SK-N-DZ (cell line): Measurements from ENCODE around the gene DYNLRB1.

Experiments
- DNase-seq: peaks from one replicate; pipeline ENCODE4 v3.0.0-alpha.2; 2015; ENCODE audit warnings: low spot score

Gene DYNLRB1

DNA sequence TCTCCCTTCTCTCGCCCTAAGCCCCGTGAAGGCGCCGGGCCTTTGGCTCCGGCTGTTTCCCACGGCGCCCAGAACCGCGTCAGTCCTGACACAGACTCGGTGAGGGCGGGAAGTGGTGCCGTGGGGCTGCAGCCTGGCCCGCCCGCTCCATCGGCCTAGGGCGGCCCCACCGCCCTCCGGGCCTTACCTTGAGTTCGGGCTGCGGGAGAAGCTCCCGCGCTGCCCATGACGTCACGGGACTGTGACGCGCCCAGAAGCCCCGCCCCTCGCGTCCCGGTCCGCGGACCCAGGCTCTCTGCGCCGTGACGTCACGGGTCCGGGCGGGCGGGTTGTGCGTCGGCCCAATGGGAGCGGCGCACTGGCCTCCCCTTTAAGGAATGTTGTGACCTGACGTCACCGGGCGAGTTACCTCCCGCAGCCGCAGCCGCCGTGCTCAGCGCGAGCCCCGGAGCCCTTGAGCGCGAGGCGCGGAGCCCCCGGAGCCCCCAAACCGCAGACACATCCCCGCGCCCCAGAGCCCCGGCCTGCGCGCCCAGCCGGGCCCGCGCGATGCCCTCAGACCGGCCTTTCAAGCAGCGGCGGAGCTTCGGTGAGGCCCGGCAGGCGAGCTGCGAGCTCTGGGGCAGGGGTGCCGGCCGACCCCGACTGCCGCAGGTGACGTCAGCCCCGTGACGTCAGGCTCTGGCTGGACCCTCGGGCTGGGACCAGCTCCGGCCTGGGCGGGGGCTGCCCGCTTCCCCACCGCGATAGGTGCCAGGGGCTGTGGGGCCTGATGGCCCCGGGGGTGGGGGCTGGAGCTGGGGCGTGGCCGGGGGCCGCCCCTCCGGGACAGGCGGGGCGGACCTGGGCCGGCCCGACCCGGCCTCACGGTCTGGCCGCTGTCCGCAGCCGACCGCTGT lies 42.3 kb downstream of the DYNLRB1 start, which contains the start of gene MAP1LC3A:
Gene MAP1LC3A (plus strand): TSS at position 399 of the 899 bp plus-strand sequence. CDS start 151 bp downstream, at position 550.
- DNase-seq: no peak

DNA sequence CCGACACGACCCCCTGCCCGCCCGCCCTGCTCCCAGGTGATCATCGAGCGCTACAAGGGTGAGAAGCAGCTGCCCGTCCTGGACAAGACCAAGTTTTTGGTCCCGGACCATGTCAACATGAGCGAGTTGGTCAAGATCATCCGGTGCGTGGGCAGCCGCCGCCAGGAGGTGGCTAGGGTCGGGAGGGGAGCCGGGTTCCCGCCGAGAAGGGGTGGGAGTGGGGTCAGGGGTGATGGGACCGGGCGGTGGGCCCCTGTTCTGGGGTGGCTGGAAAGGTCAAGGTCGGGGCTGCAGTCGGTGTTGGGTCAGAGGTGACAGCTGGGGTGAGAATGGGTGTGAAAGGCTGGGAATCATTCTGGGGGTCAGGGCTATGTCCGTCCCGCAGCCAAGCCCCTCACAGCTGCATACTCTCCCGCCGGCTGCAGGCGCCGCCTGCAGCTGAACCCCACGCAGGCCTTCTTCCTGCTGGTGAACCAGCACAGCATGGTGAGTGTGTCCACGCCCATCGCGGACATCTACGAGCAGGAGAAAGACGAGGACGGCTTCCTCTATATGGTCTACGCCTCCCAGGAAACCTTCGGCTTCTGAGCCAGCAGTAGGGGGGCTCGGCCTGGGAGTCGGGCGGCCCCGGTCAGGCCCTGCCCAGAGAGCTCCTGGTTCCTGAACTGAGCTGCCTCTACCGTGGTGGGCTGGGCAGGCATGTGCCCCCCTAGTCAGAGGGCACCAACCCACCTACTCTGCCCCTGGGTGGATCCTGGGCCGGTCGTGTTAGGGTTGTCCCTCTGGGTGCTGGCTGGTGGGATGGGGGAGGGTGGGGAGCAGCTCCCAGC lies 43.3 kb downstream of the DYNLRB1 start:
- no peak for DNase-seq

DNA sequence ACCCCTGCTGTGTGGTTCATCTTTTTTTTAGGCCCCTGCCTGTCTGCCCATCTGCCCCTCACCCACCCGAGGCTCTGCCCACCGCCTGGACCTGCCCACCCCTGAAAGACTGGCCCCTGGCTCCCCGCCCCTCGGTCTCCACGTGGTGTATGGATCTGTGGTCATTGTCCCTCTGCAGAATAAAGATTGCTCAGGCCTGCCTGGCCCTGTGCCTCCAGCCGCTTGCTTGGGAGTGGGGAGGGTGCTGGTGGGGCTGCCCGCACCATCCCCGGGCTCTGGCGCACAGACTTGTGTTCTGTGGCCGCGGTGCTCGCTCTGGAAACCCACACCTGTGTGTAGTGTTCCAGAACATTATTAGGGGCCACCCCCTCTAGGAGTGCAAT lies 43.9 kb downstream of the DYNLRB1 start:
- DNase-seq: no peak

DNA sequence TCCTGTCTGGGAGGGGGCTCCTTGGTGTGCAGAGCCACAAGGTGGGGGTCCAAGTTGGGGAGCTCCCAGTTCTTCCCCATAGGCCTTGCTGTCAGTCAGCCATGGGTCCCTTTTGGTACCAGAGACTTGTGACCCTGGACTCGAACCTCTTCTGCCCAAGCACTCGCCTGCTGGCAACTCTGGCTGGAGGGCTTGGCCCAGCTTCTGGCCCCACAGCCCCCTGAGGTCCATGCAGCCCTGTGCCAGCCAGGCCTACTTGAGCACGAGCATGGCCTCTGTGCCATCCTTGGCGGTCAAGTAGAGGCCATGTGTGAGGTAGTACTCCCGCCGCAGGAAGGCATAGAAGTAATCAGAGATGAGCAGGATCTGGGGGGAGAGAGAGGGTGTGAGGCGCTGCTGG lies 44.4 kb downstream of the DYNLRB1 start:
- no peak for DNase-seq

DNA sequence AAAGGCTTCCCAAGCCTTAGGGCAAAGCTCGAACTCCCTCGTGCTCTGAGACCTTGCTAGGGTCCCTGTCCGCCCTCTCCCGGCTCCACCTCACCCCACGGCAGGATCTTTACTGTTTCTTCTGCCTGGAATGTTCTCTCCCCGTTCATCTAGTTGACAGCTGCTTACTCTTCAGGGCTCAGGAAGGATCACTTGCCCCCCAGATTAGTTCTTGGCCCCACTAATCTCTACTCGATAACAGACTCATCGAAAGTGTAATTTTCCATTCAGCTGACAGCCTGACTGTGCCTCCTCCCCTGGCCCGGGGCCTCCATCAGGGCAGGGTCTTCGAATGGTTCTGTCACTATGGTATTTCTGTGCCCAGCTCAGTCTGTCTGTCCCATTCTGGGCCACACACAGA lies 45.4 kb downstream of the DYNLRB1 start:
- DNase-seq: no peak

DNA sequence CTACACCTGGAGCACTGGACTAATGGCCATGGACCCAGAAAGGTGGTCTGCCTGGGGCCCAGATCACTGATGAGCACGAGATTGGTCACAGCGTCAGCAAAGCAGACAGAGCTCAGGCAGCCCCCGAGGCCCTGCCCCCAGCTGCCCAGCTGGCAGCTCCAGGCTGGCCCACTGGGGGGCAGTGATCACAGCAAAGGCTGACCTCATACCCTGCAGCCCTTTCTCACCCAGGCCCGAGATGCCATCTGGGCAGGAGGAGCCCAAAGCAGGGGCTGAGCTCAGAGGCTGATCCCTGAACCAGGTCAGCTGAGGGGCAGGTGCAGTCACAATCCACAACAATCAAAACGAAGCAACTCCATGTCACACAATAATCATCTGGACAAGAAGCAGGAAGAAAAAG lies 46.4 kb downstream of the DYNLRB1 start:
- DNase-seq: peak; percentile 37

DNA sequence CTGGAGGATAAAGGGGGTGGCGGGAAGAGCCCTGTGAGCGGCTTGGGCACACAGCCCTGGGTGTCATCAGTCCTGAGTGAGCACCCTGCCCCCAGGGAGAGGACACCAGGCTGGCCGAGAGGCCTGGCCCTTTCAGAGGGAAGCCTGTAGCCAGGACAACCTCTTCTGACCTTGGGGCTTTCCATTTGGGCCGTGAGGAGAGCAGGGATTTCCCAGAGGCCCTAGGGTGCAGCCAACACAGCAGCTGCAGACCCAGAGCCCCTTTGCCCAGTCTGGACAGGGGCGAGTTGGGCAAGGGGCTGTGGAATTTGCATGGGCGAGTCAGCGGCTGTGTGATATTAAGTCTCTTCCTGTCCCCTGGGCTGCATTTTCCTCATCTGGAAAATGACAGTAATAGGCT lies 48.6 kb downstream of the DYNLRB1 start:
- no peak for DNase-seq

DNA sequence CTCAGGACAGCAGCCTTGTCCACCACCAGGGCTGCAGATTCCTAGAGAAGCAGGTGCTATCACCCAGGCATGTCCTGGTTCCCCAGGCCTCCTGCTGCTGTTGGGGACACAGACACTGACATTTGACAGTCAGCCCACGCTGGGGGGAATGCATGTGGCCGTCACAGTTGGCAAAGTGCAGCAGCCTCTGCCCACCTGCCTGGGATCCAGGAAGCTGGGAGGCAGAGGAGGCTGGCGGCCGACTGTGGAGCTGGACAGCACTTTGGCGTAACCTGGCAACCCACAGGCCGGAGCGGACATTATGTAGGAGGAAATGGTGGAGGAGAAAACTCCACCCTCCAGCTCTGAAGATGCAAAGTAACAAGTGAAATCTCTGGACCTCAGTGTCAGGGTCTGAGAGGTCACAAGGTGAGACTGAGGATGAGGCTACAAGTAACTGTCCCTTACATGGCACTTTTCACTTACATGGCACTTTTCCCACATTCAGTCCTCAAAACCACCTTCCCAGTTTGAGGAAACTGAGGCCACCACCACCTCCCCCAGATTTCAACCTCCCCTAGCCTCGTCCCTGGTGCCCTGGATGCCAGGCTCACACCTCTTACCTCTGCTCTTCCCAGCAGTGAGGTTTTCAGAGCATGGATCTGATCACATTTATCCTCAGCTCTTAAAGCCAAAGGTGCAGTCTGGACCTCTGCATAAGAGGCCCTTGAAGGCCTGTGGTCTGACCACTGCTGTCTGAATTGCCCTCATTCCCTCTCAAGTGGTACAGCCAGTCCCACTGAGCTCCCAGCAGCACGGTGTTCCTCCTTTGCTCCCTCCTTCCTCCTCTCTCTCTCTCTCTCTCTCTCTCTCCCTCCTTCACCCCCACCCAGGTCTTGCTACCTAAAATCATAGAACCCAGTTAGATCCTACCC lies 51.0 kb downstream of the DYNLRB1 start:
- DNase-seq: no peak

DNA sequence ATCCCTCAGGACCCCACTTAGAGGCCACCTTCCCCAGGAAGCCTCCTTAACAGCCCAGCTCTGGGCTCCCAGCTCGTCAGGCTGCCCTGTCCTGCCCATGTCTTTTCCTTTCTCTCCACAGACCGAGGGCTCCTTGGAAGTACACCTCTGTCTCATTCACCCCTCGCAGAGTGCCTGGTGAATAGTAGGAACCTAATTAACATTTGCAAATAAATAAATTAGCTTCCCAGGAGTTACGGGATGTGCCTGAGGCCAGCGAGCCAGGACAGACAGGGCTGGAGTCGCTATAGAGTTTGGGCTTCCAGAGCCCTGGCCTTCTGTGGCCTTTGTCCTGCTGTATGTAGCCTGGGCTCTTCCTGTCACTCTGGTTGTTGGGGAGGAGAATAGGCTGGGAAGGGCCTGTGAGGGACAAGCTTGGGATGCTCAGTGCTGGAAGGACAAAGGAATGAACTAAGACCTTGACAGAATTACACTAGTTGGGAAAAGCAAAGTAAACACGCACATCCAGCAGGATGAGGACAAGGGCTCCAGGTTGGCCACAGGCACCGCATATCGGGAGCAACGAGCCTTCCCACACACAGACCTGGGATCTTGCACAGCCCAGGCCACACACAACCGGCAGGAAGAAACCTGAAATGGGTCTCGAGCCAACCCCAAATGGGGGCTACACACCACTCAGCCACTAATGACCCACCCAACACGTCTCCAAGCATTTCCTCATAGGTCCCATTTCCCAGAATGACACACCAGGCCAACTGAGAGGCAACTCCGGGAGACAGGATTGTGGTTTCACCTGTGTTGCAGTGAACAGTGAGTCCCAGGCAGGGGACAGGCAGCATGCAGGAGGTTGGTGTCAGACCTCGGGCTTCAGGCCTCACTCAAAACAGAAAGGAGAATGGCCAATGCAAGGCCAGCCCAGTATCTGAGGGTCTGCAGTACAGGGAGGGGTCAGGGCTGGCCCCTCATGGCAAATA lies 52.0 kb downstream of the DYNLRB1 start:
- no peak for DNase-seq

DNA sequence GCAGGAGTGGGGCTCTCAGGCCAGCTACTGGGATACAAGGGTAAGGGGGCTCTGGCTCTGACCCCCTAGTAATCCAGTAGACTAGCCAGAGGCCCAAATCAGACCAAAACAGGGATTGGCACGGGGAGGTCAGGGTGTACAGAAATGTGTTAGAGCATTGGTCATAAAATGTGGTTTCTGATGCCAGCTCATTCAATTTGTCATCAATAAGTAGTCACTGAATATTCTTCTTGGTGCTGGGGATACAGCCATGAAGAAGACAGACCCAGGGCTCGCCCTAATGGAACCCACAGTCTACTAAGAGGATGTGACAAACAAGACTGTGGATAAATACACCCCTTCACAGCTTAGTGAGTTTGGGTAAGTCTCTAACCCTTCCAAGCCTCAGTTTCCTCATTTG lies 53.4 kb downstream of the DYNLRB1 start:
- no peak for DNase-seq

DNA sequence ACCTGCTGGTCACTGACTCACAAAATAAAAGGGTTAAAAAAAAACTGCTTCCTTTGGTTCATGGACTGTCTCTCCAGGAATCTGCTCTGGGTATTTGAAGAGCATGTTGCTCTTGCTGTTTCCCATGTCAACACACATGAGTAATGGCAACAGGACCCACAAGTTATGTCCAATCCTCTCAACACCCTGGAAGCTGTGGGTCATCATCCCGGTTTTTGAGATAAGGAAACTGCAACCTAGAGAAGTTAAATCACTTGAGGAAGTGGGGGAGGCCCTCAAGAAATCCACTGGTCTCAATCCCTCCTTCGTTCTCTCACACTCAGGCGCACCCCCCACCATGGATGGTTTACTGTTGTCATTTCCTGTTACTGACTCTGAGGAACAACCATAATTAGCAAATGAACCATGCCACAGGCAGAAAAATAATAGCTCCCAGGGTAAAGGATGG lies 54.7 kb downstream of the DYNLRB1 start:
- DNase-seq: no peak

DNA sequence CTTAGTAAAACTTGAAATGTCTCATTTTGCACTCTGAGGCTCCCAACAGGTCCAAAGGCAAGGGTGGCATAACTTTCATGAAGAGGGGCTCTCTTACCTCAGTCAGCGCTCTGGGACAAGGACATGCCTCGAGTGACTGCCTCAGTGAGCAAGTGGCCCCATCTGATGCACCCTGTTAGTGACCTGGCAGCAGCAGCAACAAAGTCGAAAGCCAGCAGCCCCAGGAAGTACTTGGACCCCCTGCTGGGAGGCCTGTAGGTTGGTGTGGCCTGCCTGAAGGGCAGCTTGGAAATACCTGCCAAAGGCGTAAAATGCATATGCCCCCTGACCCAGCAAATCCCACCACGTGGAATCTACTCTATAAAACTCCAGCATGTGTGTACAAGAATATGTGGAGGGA lies 55.5 kb downstream of the DYNLRB1 start:
- no peak for DNase-seq

DNA sequence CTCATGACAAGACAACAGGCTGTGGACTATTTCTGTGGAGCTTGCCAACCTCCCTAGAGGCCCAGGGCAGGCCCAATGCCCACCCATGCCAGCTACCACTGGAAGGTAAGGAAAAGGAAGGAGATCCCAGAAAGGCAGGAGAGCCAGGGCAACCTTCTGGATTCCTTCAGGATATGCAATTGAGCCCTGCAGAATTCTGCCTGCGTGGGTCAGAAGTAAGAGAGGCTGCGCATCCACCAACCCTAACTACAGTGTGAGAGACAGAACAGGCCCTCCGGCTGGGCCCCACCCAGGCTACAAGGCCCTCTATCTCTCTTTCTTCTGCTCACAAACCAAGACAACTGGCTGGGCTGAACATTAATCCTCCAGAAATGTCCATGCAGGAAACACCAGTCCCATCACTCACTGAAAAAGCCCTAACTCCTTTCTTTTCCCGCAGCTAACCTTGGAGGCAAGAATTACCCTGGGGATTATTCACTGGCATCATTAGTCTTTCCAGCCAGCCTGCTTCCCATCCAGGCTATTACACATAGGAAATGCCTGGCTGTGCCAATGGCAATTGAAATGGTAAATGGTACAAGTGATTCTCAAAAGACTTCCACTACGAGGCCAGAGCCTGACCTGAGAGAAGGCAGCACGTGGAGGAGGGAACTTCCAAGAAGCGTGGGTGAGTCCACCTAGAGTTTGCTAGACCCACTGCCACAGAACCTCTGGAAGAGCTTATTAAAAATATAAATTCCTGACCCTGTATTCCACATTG lies 57.5 kb downstream of the DYNLRB1 start:
- no peak for DNase-seq

DNA sequence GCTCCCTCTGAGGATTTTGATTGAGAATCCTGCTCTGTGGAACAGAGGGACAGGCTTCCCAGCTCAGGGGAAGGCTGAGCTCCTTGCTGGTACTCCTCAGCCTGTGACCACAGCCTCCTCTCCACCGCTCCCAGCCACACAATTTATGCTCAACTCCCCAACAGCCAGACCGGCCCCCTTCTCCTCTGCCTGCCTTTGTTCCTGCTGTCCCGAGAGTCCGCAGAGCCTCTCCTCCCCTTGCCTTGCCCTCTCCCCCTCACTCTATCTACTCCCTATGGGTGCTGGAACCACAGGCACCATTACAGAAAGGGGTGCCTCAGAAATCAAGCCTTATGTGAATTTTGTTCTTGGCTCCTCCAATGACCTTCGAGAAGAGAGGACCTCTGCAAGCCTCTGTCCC lies 58.2 kb downstream of the DYNLRB1 start:
- no peak for DNase-seq

DNA sequence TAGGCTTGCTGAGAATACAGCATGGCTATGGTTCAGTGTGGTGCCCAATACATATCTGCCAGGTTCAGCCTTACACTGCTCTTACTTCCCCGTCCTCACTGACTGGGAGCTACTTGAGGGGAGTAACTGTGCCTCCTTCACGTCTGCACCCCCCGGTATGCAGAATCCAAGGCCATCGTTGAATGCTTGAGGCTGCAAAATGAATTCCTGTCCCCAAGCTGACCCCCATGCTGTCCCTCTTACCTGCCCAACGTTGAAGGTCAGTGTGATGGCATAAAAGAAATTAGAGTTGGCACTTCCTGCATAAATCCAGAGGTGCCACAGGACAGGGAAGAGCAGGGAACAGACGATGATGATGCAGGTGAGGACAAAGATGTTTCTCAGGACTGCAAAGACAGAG lies 58.6 kb downstream of the DYNLRB1 start:
- no peak for DNase-seq

DNA sequence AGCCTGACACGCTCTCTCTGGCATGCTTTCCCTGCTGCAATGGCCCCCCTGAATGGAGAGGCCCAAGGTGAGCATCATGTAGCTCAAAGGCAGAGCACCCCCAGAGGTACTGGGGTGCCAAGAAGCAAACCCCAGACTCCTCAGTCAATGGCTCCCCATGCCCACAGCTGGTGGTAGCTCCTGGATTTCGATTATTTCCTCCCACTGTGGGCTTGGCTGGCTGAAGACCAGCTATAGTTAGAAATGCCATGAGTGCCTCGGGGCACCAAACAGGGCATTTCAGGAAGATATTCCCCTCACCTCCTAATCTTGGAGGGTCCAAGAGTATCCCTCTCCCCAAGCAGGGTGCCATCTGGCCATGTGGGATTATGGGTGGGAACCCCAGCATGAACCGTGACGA lies 59.0 kb downstream of the DYNLRB1 start:
- DNase-seq: no peak

DNA sequence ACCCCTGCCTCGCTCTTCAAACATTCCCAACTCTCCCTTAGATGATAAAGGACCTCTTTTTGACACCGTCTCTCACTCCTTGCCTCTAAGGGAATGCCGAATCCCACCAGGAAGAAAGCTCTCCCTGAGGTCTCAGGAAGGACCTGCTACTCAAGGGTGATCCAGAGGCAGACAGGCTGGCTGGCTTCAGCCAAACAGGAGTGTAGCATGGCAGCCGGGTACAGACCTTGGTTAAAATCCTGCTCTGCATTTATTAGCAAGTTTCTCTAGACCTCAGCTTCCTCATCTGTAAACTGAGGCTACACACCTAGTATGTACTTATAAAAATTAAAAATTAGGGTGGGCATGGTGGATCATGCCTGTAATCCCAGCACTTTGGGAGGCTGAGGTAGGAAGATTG lies 59.5 kb downstream of the DYNLRB1 start:
- DNase-seq: no peak

DNA sequence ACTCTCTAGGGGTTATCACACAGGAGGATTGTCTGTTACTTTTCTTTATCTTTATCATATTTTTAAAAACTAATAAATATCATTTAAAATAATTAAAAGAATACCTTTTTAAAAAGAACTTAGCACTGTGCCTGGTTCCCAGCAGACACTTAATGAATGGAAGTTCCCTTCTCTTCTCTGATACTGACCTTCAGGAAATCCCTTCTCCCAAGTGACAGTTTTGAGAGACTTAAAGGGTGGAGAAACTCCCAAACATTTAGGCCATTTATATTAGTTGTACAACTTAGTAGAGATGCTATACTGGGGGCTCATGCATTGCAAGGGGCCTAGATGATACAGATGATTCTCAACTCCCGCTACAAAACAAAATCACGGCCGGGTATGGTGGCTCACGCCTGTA lies 60.8 kb downstream of the DYNLRB1 start:
- no peak for DNase-seq

DNA sequence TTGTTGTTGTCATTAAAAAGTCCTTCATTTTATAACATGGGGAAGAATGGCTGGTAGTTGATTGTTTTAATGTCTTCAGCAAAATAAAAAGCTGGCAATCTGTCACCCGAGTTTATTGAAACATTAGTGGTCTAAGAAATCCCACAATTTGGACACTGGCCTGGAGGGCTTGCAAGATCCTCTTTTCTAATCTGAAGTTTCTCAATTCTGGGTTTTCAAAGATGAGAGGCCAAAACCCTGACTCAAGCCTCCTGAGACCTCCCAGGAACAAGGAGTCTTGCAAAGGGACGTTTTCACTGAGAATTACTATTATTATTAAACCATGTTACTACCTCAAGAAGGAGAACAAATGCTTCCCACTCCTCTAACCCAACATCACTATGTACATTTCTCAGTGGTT lies 61.8 kb downstream of the DYNLRB1 start:
- no peak for DNase-seq

DNA sequence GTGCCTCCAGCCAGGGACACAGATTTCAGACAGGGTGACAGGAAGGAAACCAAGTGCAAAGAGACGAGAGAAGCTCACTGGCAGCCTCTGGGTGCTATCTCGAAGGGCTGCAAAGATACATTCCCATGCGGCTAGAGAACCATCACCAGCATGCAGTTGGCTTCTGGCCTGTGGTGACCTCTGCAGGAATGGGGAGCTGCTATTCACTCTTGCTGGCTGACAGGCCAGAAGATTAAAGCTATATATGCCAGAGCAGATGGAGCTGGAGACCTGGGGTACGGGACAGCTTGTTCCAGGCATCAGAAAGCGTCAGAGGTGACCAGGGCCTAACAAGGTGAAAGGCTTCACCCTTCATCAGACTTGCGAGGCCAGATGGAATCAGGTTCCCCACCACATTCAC lies 62.3 kb downstream of the DYNLRB1 start:
- DNase-seq: no peak
